CD1c-positive myeloid dendritic cell (primary cell): ENCODE results near the gene POLR2J.
"Not testable (repeated sequence)": the region's sequence is repeated elsewhere in the genome, so short reads cannot be mapped to it uniquely, and the experiment has no call there.

Experiments
- DNase-seq: peaks from one replicate; pipeline ENCODE4 v3.0.0-alpha.2; 2016; ENCODE audit errors: extremely low spot score

The POLR2J gene

GRCh38 chr7:102466097-102466496 is 12.6 kb downstream of the POLR2J start:
- DNase-seq = no peak

GRCh38 chr7:102464577-102465280 is 14.0 kb downstream of the POLR2J start, which contains the start of the genes ALKBH4 and LRWD1:
TSS of gene ALKBH4 (minus strand) at chr7:102464863. CDS start at chr7:102464836, 27 bp downstream.
TSS of gene LRWD1 (plus strand) at chr7:102464984. CDS start at chr7:102465081, 97 bp downstream.
- DNase-seq = peak; percentile 98

- DNase-seq = peak; percentile 7
These were observed 14.7 kb downstream of the POLR2J start for GRCh38 chr7:102463841-102464576.

- no peak for DNase-seq
These were observed 18.3 kb downstream of the POLR2J start for GRCh38 chr7:102460467-102460866.

- no peak for DNase-seq
These were observed 19.4 kb downstream of the POLR2J start for GRCh38 chr7:102459221-102459844.

GRCh38 chr7:102457352-102457924 is 21.3 kb downstream of the POLR2J start:
- no peak for DNase-seq

- DNase-seq = no peak
These were observed 22.4 kb downstream of the POLR2J start for GRCh38 chr7:102456327-102456726.

- no peak for DNase-seq
These were observed 23.1 kb downstream of the POLR2J start for GRCh38 chr7:102455596-102455995.

GRCh38 chr7:102454932-102455331 is 23.8 kb downstream of the POLR2J start:
- DNase-seq = not testable (repeated sequence)

- DNase-seq = no peak
These were observed 24.3 kb downstream of the POLR2J start for GRCh38 chr7:102454468-102454867.

GRCh38 chr7:102453319-102453718 is 25.4 kb downstream of the POLR2J start:
- no peak for DNase-seq

- no peak for DNase-seq
These were observed 26.3 kb downstream of the POLR2J start for GRCh38 chr7:102452451-102452850.

GRCh38 chr7:102451371-102452054 is 27.2 kb downstream of the POLR2J start:
- DNase-seq = no peak

GRCh38 chr7:102450242-102450641 is 28.5 kb downstream of the POLR2J start:
- DNase-seq = peak; percentile 47

GRCh38 chr7:102449136-102449535 is 29.6 kb downstream of the POLR2J start:
- DNase-seq = no peak

- no peak for DNase-seq
These were observed 31.4 kb downstream of the POLR2J start for GRCh38 chr7:102447311-102447710.

- DNase-seq = no peak
These were observed 32.1 kb downstream of the POLR2J start for GRCh38 chr7:102446387-102447156.

- no peak for DNase-seq
These were observed 33.0 kb downstream of the POLR2J start for GRCh38 chr7:102445674-102446071.

GRCh38 chr7:102444961-102445673 is 33.6 kb downstream of the POLR2J start:
- DNase-seq = no peak
